GM18867 (cell line): ENCODE results near the gene ACAP2.
"Not testable (repeated sequence)": the region's sequence is repeated elsewhere in the genome, so short reads cannot be mapped to it uniquely, and the experiment has no call there.

Experiments used
- ATAC-seq: cut with Tn5 transposase; IDR thresholded peaks from one replicate; pipeline ENCODE4 v1.9.1; 2021; ENCODE audit warnings: mild to moderate bottlenecking, moderate library complexity; ENCODE audit not compliant: unreplicated experiment

Gene ACAP2

GRCh38 chr3:195442573-195443390 lies at the start of gene ACAP2:
Gene ACAP2, minus strand, starts transcription at chr3:195443020. Its CDS starts 173 bp downstream, at chr3:195442847.
- ATAC-seq, result peak; percentile 93

- no peak for ATAC-seq
These were observed 32.8 kb upstream of the ACAP2 start for GRCh38 chr3:195475614-195476013.

- ATAC-seq, result not testable (repeated sequence)
These were observed 32.3 kb upstream of the ACAP2 start for GRCh38 chr3:195475116-195475515.

- no peak for ATAC-seq
These were observed 26.0 kb upstream of the ACAP2 start for GRCh38 chr3:195468841-195469240.

- ATAC-seq, result no peak
These were observed 25.6 kb upstream of the ACAP2 start for GRCh38 chr3:195468391-195468776.

- ATAC-seq, result no peak
These were observed 25.0 kb upstream of the ACAP2 start for GRCh38 chr3:195467641-195468390.

- ATAC-seq, result no peak
These were observed 23.4 kb upstream of the ACAP2 start for GRCh38 chr3:195466251-195466650.

- ATAC-seq, result not testable (repeated sequence)
These were observed 20.1 kb upstream of the ACAP2 start for GRCh38 chr3:195462922-195463321.

- ATAC-seq, result no peak
These were observed 19.4 kb upstream of the ACAP2 start for GRCh38 chr3:195462308-195462610.

- no peak for ATAC-seq
These were observed 18.9 kb upstream of the ACAP2 start for GRCh38 chr3:195461594-195462307.

GRCh38 chr3:195460091-195460713 lies 17.4 kb upstream of the ACAP2 start:
- no peak for ATAC-seq

GRCh38 chr3:195458316-195458717 lies 15.5 kb upstream of the ACAP2 start:
- peak; percentile 80 for ATAC-seq

GRCh38 chr3:195455789-195456188 lies 13.0 kb upstream of the ACAP2 start:
- no peak for ATAC-seq

- ATAC-seq, result no peak
These were observed 10.4 kb upstream of the ACAP2 start for GRCh38 chr3:195453236-195453635.

GRCh38 chr3:195451373-195452015 lies 8.7 kb upstream of the ACAP2 start:
- ATAC-seq, result no peak

GRCh38 chr3:195450731-195451229 lies 8.0 kb upstream of the ACAP2 start:
- no peak for ATAC-seq

- ATAC-seq, result no peak
These were observed 5.5 kb upstream of the ACAP2 start for GRCh38 chr3:195448205-195448875.

- no peak for ATAC-seq
These were observed 4.4 kb upstream of the ACAP2 start for GRCh38 chr3:195447201-195447600.

- ATAC-seq, result no peak
These were observed 3.5 kb upstream of the ACAP2 start for GRCh38 chr3:195446359-195446758.

- no peak for ATAC-seq
These were observed 3.1 kb upstream of the ACAP2 start for GRCh38 chr3:195445885-195446284.
